NOMO-1 treated with dmso at 0.1 percent for 144 hours (cell line): Measurements from ENCODE around the gene TPBGL.
A peak's percentile ranks its signal among the peaks of the same experiment; 100 is the strongest.

ENCODE experiments used
- DNase-seq: peaks from one replicate; lab custom pipeline; 2025; ENCODE audit not compliant: unreplicated experiment; lab: John Stamatoyannopoulos, UW

TPBGL gene

DNA sequence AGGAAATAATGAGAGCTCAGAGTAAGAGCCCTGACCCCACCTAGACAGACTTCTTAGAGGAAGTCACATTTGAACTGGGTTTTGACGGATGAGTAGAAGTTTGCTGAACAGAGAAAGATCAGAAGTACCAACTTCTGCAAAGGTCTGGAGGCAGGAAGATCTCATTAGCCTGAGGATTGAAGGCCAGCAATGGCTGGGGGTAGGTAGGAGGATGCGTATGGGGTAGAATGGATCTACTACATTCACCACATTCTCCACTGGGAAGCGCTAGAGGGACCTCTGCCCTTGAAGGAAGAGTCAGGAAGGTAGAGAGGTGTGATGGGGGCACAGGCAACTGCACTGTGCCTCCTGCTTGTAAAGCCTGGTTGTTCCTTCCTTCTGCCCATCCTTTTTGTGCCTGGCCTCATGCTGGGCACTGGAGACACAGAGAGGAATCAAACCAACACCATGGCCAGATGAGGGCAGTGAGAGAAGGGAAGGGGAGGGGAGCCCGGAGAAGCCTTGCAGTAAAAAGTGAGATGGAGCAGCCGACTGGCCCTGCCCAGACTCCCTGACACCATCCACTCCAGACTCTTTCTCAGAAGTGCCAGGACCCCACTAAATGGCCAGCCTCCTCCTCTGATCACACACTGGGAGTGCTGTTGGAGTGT, 4.9 kb downstream of the TPBGL start:
- DNase-seq = no peak

DNA sequence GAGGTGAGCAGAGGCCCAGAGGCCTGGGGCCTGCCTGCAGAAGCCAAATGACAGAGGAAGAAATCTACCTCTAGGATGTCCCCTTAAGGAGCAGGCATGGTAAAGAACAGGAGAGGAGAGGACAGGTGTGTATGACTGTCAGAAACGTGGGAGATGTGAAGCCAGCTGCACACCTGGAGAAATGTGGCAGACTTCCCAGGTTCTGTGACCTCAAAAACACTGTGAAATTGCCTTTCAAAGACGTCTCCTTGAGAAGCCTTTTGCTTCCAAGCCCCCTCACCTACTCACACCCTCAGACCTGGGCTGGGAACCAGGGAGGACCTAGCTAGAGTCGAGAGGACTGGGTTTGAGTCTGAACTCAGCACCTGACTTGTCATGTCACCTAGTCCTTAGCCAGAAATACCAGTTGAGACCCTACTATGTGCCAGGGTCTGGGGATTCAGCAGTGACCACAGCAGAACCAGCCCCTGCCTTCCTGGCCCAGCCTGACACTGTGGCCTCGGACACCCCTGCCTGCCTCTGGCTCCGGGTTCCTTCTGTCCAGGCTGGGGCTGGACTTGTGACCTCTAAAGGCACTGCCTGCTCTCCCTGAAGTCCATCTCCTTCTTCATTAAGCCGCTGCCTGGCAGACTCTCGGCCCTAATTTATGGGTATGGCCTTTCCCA, 5.6 kb downstream of the TPBGL start:
- no peak for DNase-seq

DNA sequence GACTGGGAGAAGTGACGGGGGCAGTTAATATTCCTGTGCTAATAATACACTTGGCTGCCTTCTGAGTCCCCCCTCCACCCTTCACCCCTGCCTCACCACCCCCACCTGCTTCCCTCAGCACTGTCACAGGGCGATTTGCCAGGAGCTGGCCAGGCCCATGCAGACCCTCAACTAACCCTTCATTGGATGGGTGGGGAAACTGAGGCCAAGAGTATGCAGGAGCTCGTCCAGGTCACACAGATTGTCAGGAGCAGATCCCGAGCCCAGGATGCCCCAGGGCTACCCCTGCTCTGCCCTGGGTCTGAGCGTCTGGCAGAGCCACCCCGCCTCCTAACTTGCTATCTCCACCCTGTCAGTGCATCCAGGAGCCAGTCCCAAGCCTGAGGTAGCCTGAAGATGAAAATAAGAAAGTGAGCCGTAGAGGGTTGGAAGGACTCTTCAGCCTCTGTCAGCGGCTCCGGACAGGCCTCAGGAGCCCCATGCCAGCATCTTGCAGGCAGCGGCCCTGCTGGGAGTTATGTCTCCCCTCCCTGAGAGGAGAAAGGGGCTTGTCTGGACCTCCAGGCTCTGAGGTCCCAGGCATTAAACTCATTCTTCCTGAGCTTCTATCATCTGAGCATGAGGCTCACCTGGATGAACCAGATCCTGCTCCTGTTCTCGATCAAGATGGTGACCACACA, 6.2 kb downstream of the TPBGL start:
- no peak for DNase-seq

GRCh38 chr11:75248924-75249256, 8.3 kb downstream of the TPBGL start:
- DNase-seq = no peak

DNA sequence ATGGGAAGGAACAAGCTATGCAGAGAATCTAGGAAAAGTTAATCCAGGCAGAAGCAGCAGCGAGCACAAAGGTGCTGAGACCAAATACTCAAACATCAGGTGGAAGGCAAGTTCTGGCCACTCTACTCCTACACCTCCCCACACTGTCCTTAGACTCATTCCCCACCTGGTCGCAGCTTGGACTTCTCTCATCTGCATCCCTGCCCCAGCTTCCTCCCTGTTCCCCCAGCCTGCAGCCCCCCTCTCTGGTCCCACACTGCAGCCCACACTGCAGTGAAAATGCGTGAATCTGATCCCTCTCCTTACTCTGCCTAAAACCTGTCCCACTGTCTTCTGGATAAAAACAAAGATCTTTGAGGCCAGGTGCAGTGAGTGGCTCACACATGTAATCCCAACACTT, 9.1 kb downstream of the TPBGL start:
- no peak for DNase-seq

GRCh38 chr11:75254326-75254725, 13.8 kb downstream of the TPBGL start:
- DNase-seq = no peak

DNA sequence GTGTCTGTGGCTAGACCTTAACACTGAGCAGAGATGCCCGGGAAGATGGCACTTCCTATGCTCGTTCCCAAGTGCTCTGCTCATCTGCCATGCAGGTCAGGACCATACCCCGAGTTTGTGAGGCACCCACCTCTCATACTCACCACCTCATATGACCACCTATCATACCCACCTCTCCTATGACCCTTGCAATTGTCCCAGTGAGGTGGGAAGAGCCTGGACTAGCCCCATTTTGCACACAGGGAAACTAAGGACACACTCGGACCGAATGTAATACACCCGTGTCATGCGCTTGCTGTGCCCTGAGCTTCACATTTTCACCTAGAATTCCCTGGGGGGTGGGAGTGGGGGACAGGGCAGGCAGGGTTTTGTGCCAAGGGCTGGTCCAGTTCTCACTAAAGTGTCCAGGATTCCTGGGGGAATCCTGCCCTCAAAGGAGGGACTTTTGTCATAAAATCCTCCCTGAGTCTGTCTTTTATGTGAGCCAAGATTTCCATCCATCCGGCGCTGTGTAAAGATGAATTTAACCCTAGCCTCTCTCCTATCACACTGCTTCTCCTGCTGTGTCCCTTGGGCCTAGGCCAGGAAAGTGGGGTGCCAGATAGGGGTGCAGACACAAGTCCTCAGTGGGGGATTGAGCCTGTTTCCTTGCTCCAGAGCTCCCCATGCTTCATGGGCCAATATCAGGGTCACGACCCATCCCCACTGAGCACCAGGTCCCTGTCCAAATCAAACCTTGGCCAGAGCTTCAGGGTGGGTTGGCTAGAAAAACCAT, 20.0 kb downstream of the TPBGL start:
- DNase-seq = no peak

DNA sequence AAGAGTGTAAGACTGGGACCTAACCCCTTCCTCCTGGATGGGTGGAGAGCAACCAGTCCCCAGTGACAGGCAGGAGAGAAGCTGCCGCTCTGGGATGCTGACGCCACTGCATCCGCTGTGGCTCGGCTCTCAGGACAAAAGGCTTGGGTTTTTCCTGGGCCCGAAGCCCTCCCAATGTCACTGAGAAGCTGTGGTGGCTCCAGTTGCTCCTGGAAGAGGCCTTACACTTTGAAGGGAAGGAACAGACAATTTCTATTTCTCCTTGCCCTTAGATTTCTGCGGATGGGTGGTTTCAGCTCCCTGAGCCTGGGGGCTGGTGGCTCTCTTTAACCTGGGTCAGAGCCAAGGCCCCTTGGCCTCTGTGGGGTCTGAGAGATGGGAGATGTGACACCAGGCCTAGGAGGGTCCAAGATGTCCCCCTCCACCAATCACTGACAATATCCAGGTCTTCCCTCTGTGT, 21.4 kb downstream of the TPBGL start:
- no peak for DNase-seq

DNA sequence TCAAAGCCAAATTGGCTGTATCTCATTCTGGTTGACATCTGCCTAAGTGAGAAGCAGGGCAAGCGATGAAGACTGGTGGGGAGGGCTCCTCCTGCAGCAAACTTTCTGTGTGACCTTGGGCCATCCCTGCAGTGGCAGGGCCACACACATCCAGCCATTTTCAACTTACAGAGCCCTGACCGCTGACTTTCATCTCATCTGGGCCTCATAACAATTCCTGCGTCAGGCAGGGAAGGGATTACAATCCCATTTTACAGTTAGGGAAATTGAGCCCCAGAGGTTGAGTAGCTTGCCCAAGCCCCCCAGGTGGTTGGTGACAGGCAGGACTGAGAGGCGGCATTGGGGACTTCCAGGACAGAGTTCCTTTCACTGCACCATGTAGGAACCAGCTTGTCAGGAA, 21.9 kb downstream of the TPBGL start:
- DNase-seq = no peak

DNA sequence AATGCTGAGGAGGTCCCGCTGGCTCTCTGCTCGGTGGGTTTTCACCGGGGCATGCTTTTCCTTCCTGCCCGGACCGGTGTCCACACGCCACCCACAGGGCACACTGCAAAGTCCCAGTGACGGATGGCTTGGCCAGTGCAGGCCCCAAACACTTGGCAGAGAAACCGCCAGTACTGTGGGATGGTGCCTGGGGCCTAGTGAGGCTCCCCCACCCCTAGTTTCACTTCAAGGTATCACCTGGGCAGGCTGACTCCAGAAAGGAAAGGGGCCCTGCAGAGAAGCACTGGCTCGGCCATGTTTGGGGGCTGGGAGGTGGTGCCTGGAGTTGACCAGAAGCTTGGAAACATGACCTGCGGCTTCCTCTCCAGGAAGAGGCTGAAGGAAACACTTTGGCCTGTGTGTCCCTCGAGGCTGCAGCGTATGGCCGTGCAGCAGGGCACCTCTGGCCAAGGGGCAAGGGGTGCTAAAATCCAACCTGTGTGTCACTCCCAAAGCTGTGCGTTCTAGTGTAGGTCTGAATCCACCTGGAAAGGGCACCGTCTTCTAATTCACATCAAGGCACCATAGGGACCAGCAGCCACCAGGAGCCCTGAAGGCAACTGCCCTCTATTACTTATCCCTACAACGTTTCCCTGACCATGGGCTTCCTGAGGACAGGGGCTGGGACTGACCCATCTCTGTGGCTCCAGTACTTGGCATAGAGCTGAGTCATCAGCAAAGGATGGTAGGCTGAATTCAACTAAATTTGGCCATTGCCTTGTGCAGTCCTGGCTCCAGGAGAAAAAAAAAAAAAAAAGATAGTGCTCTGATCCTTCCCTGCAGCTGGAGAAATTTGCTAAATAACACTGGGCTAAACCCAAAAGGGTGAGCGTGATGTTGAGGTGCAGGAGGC, 22.6 kb downstream of the TPBGL start:
- DNase-seq = no peak

DNA sequence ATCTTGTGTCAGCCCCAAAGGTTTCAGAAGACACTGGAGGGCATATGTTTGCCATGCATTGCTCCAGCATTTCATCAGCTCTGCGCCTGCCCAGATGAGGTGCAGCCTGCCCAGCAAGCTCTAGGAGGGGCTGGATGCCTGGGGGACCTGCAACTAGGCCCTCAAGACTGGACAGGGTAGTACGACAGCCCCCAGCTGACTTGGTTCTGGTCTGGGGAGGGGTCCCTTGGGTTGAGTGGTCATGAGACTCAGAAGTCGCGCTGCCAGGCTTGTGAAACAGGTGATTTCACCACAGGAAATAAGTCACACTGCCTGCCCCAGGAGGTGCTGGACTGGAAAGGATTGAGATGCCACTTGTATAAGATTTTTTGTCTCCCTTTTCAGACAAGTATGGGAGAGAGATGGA, 23.4 kb downstream of the TPBGL start:
- peak; percentile 4 for DNase-seq

DNA sequence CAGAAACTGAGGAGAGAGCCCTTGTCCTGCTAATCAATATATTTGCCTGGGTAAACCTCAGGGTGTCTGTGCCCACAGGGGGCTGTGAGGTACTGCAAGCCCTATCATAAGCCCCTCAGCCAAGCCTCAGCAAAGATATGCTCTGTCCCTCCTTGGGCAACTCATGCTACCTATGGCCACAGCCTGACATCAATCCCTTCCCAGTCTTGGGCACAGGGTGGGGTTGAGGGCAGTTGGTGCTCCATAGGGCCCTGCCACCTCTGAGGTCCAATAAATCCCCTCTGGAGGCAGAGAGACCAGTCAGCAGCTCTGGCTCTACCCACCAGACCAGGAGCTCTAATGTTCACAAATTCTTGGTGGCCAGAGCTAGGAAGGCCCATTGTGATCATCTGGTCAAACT, 23.8 kb downstream of the TPBGL start:
- no peak for DNase-seq

DNA sequence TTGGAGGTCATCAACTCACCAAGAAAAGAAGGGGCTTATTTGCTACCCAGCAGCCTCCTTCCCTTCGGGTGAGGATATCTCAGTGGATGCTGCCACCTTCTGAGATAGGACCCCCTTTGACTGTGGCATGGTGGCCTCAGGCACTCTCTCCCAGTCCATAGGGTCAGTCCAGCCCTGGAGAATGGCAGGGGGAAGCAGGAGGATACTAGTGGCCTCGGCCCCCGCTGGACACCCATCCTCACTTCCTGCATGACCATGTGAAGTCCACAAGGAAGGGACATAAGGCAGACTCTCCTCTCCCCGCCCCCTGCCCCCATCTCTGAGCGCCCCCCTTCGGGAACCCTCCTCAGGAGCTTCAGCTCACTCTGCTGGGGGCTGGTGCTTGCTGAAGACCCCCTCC, 24.4 kb downstream of the TPBGL start:
- DNase-seq = no peak

- DNase-seq = peak; percentile 55
These were observed 25.4 kb downstream of the TPBGL start for GRCh38 chr11:75265851-75266531.

DNA sequence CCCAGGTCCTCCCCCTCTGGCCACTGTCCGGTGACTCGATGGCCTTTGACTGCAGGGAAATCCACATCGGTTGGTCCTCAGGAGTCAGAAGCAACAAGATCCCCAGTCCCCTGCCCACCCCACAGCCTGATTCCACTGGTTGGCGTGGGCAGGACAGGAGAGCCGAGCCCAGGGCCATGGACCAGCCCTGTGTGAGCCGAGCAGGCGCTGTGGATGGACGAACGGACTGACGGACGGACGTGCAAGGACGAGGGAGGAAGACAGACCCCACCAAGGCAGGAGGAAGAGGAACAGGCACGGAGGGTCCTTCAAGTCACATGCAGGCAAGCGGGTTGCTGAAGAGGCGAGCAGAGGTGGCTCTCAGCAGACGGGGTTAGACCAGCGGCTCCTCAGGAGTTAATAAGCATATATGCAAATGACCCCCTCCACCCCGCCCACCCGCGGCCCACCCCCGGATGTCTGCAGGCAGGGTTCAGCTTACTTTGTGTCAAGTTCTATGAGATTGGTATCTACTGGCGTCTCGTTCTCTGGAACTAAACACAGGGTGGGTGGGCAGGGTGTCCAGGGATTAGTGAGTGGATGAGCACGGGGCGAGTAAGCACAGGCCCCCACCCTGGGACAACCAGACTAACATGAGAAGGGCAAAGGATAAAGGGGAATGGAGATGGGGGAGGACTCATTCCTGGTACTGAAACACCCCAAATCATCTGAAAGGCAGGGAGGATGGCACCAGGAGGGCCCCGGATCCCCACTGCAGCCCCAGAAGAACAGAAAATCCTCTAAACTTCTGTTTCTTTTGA, 26.8 kb downstream of the TPBGL start:
- DNase-seq = no peak

DNA sequence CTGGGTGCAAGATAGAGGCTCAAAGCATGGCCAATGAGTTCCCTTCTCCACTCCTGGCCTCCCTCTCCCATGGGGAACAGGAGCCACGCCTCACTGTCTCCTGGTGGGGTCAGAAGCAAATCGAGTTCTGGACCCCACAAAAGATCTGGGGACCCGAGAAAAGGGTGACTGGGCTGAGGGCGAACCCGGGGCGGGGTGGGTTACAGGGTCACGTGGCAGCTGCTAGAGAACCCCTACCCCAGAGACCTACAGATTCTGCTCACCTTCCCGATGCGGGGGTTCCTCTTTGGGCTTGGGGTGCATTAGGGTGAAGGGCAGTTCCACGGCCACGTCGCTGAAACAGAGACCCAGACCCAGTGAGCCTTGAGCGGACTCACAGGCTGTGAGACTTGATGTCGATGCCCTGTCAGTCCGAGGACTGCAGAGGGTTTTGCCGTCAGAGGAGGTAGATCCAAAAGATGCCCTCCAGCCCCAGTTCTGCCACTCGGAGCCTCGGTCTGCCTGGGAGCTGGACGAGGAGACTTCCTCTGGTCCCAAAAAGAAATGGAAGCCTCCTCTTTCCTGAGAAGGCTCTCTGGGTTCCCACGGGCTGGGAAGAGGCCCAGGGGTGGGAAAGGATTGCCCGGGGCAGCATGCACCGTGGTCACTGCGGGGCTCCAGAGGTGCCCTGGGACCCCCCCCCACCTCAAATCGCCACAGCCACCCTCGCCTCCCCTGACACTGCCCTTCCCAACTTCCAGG, 28.2 kb downstream of the TPBGL start:
- no peak for DNase-seq

- no peak for DNase-seq
These were observed 28.7 kb downstream of the TPBGL start for GRCh38 chr11:75269367-75269660.

DNA sequence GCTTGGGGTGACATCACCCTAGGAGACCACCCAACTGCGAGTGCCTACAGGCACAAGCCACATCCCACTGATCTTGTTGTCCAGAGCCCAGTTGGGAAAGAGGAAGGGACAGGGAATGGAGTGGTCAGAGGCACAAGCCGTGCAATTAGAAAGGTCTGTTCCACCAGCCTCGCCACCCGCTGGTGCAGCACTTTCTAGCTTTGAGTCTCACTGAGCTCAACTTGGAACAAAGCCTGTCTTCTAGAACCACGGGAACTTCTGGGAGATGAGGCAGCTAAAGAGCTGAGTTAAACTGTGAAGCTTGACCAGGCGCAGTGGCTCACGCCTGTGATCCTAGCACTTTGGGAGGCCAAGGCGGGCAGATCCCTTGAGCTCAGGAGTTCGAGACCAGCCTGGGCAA, 29.3 kb downstream of the TPBGL start:
- no peak for DNase-seq

DNA sequence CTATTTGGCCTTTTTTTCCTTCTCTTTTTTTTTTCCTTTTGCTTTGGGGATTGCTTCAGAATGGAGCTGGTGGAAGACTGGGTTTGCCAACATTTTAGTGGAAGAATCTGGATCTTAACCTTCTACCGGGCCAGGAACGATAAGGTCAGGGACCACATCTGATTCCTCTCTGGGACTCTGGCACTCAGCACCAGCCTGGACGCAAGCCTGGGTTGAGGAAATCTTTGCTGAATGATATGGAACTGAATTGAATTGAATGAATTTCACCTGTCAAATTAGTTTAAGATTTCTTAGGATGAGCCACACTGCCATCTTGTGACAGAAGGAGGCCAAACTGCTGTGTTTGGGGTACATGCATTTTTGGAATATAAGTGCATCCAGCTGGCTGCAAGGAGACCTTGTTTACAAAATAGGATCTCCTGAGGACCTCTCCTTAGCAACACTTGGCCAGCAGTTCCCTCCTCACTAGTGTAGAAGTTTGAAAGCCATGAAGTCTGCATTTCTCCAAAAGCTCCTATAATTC, 30.4 kb downstream of the TPBGL start:
- DNase-seq = no peak
